NOMO-1 treated with dmso at 0.1 percent for 144 hours (cell line): ENCODE measurements around the gene AFG1L.
"Not testable (repeated sequence)": the region's sequence is repeated elsewhere in the genome, so short reads cannot be mapped to it uniquely, and the experiment has no call there.

Source experiments
- DNase-seq: peaks from one replicate; lab custom pipeline; 2025; ENCODE audit not compliant: unreplicated experiment; lab: John Stamatoyannopoulos, UW

Gene AFG1L

DNA sequence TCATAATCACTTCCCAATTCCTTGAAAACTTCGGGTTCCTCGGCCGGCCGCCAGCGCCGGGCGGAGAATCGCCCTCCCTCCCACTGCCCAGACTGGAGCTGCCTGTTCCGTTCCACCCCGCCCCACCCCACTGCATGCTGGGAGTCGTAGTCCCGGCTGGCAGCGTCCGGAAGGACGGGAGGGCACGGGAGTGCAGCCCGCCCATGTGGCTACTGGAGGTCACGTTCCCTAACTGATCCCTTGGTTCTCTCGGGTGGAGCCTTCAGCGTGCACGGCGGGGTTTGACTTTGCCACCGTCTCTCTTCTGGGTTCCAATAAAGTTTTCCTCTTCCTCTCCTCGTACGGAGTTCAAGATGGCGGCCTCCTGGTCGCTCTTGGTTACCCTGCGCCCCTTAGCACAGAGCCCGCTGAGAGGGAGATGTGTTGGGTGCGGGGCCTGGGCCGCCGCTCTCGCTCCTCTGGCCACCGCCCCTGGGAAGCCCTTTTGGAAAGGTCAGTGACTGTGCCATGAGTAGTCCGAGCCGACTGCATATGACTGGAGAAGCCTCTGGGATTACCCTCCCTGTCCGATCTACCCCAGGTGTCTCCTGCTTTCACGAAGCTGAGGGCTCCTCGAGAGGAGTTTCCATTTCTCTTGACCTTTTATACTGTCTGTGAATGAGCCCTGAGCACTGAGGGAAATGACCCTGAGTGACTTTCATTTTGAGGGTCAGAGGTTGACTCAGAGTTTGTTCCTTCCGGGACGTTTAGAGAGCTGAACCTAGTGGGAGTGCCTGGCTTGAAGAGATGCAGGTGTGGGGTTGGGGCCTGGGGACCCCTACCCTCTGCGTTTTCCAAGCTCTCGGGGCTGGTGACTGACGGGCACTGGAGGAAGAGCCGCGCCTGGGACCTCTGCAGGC is at the start of gene AFG1L:
AFG1L (plus strand) TSS at position 328 of the 899 bp plus-strand sequence; CDS start at position 354, 26 bp downstream.
- peak; percentile 82 for DNase-seq

DNA sequence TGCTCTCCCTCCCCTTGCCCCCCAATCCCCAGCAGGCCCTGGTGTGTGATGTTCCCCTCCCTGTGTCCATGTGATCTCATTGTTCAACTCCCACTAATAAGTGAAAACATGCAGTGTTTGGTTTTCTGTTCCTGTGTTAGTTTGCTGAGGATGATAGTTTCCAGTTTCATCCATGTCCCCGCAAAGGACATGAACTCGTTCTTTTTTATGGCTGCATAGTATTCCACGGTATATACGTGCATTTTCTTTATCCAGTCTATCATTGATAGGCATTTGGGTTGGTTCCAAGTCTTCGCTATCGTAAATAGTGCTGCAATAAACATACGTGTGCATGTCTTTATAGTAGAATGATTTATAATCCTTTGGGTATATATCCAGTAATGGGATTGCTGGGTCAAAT is 49.8 kb upstream of the AFG1L start:
- not testable (repeated sequence) for DNase-seq

DNA sequence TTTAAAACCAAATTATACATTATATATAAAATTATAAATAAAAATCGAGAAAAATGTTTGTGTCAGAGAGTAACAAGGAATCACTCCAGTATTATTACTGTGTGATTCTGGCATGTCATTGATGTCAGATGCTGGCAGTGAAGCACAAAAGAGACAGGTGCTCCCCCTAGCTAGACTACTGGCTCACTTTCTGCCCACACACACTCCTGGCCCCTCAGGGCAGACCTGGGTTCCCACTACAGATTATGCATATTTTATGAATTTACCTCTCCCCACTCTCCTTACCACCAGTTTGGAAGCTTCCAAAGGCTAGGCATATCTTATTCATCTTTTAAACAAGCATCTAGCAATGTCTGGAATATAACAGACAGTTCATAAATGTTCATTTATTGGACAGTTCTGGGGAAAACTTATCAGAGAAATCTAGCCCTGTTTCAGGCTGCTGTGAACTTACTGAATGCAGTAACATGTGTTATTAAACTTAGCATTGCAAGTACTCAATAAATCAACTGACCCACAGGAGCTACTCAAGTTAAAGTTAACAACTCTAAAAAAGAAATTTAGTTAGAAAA is 46.8 kb upstream of the AFG1L start:
- DNase-seq = no peak

DNA sequence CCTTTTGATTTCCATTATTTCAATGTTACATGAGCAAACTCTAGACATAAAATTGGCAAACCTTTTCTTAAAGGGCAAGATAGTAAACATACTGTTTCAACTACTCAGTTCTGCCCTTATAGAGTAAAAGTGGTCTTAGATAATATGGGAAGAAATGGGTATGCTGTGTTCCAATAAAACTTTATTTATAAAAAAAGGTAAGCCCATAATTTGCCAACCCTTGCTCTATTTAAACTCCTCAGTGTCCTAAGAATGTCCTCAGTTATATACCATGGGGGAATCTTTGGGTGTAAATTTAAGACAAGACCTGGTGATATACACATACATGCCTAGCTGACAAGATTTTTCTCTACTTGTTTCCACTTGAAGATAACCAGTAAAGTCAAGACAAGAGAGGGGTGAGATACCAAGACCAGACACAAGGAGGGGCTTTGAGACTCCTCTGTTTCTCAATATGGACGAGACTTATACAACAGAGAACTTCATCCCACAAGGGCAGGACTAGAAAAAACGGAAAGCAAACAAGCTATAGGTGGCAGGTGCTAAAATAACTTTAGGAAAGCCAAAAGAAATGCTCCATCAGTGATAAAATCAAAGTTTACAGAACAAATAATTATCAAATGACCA is 44.5 kb upstream of the AFG1L start:
- no peak for DNase-seq

DNA sequence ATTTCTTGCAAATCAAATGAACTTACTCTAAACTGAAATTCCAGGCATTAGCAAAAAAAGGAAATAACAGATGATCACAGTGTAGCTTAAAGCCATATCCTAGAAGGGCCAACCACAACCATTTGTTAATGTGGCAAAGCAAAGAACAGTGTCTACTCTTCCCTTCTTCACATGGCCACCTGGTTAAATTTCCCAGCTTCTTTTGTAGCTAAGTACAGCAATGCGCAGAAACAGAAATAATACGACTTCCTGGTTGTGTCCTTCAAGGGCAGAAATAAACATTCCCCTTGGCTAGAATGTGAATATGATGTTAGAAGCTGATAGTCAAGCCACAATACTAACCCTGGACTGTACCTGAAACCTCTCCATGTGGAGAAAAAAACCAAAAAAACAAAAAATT is 43.6 kb upstream of the AFG1L start:
- DNase-seq = no peak

DNA sequence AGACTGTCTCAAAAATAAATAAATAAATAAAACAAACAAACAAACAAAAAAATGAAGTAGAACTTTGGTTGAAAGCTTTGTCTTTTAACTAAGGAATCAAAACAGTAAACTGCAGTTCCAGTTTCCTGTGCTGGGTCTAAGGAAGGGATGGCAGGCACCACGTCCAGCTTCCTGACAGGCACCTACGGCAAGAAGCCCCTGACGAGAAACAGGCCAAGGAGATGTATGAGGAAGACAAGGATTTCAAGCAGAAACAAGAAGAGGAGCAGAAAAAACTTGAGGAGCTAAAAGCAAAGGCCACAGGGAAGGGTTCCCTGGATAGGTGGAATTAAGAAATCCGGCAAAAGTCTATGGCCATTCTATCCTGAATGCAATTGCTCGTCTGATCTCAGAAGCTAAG is 42.8 kb upstream of the AFG1L start:
- no peak for DNase-seq

DNA sequence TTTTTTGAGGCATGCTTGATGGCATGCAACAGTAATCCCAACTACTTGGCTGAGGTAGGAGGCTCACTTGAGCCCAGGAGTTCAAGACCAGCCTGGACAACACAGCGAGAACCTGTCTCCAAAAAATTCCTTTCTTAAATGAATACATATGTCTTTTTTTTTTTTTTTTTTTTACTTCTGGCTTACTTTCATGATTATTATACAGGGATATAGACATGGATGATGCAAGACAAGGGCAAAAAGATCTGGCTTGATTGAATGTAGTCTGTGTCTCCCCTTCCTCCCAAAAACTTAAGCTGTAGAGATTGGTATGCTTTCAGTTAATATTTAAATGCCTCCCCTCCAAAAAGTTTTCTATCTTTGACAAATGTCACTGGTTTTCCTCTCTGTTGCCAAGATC is 41.6 kb upstream of the AFG1L start:
- DNase-seq = no peak

DNA sequence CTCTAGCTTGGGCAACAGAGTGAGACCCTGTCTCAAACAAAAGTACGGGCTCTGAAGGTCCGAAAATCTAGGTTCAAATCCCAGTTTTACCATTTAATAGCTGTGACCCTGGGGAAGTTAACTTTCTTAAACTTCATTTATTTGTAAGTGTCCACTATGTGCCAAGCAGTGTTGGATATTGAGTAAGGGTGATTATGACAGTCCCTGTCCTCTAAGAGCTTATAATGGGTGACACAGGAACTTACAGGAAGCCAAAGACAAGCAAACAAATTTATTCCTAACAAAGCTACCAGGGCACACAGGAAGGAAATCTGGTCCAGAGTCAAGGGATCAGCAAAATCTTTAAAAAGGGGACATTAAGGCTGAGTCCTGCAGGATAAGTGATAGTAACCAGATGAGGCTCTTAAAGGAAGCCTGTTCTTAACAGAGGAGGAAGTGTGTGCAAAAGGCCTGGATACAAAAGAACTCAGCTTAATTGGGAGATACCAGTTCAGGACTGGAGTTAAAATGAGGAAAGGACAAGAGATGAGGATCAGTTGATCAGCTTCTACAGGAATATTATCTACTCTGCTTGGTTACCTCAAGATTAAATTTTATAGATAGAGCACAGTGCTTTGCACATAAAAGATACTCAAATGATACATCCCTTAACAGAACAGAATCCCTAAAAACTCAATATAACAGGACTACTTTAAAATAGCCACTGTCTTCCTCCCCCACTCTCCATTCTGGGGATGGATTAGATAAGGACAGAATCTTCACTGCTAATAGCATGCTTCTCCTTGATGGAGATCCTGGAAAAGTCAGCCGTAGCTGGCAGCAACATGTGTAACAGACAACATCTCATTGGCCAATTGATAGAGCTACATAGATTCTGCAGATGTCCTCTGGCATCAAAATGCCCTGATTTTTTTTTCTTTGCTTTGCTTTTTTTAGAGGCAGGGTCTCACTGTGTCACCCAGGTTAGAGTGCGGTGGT is 40.1 kb upstream of the AFG1L start:
- no peak for DNase-seq

DNA sequence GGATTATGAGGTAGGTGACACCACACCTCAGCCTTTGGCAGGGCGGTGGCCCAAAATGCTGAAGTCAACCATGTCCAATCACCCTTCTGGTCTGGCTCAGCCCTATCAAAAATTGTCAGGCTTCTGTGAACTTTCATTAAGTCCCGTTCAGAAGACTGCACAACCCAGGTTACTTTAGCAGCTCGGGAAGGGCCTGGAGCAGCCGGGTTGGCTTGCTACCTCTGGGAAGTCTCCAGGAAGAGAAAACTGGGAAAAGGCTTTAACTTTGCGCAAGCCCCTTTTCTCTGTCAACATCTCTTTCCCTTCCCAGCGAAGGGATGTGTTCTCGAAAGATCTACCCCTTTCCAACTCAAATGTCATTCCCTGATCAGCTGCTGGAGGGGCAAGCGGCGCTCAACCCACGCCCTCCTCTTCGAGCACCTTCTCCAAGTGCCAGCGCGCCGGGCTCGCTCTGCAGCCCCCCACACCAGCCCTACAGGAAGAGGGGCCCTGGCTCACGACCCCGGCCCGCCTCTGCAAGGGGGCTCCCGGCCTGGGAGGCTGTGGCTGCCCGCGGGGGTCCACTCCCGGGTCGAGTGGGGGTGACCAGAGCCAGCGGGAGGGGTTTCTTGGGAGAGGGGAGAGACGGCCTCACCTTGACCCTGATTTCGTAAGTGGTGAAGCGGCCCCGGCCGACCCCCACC is 34.6 kb upstream of the AFG1L start:
- DNase-seq = peak; percentile 17

DNA sequence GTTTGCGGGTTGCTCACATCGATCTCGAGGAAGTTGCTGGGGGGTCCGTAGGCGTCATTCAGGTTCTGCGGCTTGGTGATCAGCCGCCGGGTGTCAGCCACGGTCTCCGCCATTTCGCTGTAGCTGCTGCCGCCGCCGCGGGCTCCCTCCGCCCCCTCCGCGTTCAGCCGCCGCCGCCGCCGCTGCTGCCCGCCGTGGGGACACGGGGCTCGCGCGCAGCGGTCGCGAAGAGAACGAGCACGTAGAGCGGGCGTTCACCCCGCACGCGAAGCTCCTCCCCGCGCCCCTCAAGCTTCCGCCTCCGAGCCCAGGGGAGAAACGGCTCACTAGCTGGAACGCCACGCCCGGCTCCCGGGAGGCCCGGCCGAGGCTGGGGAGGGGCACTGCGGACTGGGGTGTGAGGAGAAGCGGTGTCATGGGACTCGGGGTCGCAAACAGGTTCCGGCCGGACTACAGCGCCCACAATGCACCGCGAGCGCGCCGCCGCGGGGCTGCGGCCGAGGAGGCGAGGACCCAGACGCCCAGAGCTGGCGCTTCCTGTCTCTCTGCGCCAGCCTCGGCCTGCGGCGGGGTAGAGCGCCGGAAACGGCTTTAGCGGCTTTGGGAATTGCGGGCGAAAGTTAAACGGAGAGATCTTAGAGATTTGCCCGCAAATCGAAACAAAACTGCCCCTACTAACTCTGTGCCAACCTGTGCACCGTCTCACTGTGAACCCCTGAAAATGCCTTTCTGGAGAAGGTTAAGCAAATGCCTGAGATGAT is 33.9 kb upstream of the AFG1L start, which contains the start of gene SNX3:
SNX3 (minus strand) TSS at position 232 of the 761 bp plus-strand sequence; CDS start at position 113, 119 bp downstream.
- DNase-seq = peak; percentile 97

DNA sequence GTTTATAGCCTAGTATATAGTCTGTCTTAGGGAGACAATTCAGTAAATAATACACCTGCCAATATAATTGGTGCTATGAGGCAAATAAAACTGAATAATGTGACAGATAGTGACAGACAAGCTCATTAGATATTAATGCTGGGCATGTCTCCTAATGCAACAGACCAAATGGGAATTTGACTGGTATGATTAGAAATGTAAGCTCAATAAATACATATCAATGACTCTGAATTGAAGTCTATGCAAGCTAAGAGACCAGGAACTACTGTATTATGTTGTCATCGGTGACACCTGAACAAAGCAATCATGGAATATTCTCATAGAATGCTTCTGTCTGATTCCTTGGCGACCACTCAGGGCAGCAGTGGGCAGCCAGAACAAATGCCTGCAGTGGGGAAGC is 31.5 kb upstream of the AFG1L start:
- DNase-seq = no peak

DNA sequence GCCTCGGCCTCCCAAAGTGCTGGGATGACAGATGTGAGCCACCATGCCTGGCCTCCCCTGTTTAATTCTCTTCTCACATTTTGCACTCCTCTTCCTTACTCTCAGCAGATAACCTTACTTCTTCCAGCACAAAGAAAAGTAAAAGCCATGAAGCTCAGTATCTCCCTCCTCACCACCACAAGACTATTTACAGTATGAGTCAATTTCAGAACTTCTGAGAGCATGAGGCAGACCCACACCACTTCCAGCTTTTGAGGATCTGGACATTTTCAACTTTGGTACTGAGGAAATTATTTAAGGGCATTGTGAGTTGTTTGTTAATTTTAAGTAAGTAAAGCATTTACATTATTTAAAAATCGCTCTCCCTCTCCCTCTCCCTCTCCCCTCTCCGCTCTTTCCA is 26.0 kb upstream of the AFG1L start:
- no peak for DNase-seq

DNA sequence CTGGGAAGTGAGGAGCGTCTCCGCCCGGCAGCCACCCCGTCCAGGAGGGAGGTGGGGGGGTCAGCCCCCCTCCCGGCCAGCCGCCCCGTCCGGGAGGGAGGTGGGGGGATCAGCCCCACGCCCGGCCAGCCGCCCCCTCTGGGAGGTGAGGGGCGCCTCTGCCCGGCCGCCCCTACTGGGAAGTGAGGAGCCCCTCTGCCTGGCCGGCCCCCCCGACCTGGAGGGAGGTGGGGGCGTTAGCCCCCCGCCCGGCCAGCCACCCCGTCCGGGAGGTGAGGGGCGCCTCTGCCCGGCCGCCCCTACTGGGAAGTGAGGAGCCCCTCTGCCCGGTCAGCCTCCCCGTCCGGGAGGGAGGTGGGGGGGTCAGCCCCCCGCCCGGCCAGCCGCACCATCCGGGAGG is 24.9 kb upstream of the AFG1L start:
- not testable (repeated sequence) for DNase-seq

DNA sequence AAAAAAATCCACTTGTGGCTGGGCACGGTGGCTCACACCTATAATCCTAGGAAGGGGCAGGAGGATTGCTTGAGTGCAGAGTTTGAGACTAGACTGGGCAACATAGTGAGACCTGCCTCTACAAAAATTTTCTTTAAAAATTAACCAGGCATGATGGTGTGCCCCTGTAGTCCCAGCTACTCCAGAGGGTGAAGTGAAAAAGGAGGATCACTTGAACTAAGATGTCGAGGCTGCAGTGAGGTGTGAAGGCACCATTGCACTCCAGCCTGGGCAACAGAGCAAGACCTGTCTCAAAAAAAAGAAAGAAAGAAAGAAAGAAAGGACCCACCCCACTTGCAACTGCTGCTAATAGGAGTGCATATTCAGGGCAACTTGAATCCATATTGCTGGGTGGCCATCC is 20.3 kb upstream of the AFG1L start:
- DNase-seq = no peak

DNA sequence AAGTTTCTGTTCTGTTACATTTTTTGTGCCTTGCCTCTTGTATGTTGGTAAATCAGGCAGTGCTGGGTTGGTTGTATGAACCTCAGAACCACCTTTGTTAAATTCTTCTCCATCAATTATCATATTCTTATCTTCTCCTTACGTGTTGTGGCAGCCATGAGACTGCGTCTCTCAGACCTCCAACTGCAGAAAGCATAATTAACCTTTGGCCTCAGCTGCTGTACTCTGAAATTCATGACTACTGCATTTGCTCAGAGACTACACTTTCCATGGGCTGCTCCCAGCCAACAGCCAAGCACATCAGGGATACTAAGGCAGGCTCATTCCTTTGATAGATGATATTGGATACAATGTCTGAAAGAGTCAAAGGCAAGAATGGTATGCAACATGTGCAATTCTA is 18.9 kb upstream of the AFG1L start:
- DNase-seq = no peak

DNA sequence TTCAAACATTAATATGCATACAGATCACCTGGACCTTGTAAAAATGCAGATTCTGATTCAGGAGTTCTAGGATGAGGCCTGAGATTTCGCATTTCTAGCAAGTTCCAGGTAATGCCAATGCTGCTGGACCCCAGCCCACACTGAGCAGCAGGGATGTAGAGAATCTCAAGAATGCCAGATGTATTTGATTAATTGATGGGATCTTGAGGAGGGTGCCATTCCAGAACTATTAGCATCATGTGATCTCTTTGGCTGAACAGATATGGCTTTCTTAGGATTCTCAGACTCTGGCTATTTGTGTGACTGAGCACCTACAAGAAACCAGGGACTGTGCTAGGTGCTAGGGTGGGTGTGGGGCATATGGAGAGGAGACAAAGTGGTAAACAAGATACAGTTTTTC is 17.6 kb upstream of the AFG1L start:
- no peak for DNase-seq

DNA sequence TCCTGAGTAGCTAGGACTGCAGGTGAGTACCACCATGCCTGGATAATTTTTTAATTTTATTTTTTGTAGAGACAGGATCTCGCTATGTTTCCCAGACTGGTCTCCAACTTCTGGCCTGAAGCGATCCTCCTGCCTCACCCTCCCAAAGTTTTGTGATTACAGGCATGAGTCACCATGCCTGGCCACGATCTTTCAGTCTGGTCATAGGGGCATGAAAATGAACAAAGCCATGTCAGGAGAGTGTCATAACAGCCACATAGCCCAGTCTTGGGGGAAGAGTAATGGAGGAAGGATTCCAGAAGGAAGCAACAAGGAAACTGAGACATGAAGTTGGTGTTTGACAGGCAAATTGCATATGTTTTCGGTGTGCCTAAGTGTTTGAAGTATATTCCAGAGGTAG is 17.0 kb upstream of the AFG1L start:
- DNase-seq = no peak

DNA sequence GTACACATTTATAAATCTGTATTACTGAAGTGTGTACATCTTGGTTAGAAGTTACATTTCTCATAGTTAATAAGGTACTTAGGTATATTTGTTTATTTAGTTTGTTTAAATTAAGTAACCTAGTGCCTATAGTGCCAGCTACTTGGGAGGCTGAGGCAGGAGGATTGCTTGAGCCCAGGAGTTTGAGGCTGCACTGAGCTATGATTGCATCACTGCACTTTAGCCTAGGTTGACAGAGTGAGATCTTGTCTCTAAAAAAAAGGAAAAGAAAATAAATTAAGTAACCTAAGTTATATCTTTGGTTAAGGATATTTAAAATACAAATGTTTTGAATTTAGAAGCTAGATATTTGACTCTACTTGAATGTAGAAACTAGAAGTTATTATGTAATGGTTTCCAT is 9.5 kb upstream of the AFG1L start:
- DNase-seq = no peak

DNA sequence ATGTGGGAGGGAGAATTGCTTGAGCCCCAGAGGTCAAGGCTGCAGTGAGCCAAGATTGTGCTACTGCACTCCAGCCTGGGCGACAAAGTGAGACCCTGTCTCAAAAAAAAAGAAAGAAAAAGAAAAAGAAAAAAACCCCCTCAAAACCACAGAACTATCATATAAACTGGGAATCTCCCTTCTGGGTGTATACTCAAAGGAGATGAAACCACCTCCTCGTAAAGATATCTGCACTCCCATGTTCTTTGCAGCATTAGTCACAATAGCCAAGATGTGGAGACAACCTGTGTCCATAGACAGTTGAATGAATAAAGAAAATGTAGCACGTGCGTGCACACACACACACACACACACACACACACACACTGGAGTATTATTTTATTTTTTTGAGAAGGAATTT is 8.5 kb upstream of the AFG1L start:
- no peak for DNase-seq

DNA sequence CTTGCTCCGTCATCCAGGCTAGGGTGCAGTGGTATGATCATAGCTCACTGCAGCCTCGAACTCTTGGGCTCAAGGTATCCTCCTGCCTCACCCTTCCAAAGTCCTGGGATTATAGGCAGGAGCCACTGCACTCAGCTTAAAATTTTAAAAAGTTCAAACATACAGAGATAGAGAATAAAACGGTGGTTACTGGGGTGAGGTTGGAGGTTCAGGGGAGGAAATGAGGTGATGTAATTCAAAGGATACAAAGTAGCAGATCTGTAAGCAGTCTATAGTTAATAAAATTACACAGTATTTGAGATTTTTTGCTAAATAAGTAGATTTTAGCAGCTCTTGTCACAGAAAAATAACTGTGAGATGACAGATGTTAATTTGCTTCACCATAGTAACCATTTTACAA is 7.5 kb upstream of the AFG1L start:
- no peak for DNase-seq
